ENCODE measurements around the gene ATOSB. TPM values are rescaled to one million over a fixed set of nuclear protein-coding genes. Genes with fewer than 3 reads are reported as not detected.

ATOSB gene
- total and polyA plus RNA-seq, 9 of the 15 experiments (the other 6 are each of a cell fraction or from before 2014, with no cell fraction given) = 0.45 to 8.0 (median 4.2) TPM

- peak; percentile 86 for TF ChIP-seq RFX1 (IDR thresholded peaks at IDR 0.05)
- TF ChIP-seq, protein P1, sequence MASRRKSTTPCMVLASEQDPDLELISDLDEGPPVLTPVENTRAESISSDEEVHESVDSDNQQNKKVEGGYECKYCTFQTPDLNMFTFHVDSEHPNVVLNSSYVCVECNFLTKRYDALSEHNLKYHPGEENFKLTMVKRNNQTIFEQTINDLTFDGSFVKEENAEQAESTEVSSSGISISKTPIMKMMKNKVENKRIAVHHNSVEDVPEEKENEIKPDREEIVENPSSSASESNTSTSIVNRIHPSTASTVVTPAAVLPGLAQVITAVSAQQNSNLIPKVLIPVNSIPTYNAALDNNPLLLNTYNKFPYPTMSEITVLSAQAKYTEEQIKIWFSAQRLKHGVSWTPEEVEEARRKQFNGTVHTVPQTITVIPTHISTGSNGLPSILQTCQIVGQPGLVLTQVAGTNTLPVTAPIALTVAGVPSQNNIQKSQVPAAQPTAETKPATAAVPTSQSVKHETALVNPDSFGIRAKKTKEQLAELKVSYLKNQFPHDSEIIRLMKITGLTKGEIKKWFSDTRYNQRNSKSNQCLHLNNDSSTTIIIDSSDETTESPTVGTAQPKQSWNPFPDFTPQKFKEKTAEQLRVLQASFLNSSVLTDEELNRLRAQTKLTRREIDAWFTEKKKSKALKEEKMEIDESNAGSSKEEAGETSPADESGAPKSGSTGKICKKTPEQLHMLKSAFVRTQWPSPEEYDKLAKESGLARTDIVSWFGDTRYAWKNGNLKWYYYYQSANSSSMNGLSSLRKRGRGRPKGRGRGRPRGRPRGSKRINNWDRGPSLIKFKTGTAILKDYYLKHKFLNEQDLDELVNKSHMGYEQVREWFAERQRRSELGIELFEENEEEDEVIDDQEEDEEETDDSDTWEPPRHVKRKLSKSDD (conservative IDR thresholded peaks at IDR 0.05; ENCODE audit: low read length) = no peak
- TF ChIP-seq ARID1B (IDR thresholded peaks at IDR 0.05) = no peak
- no peak for TF ChIP-seq ZNF232 (CRISPR knock-in tag; IDR thresholded peaks at IDR 0.05)
- TF ChIP-seq, protein P2, sequence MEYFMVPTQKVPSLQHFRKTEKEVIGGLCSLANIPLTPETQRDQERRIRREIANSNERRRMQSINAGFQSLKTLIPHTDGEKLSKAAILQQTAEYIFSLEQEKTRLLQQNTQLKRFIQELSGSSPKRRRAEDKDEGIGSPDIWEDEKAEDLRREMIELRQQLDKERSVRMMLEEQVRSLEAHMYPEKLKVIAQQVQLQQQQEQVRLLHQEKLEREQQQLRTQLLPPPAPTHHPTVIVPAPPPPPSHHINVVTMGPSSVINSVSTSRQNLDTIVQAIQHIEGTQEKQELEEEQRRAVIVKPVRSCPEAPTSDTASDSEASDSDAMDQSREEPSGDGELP (CRISPR knock-in tag; IDR thresholded peaks at IDR 0.05; ENCODE audit: borderline replicate concordance) = no peak
- no peak for TF ChIP-seq BRD9 (IDR thresholded peaks at IDR 0.05; ENCODE audit: low read depth, partially characterized antibody)
- TF ChIP-seq, protein P3, sequence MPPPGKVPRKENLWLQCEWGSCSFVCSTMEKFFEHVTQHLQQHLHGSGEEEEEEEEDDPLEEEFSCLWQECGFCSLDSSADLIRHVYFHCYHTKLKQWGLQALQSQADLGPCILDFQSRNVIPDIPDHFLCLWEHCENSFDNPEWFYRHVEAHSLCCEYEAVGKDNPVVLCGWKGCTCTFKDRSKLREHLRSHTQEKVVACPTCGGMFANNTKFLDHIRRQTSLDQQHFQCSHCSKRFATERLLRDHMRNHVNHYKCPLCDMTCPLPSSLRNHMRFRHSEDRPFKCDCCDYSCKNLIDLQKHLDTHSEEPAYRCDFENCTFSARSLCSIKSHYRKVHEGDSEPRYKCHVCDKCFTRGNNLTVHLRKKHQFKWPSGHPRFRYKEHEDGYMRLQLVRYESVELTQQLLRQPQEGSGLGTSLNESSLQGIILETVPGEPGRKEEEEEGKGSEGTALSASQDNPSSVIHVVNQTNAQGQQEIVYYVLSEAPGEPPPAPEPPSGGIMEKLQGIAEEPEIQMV (tag; conservative IDR thresholded peaks at IDR 0.05; ENCODE audit: low read depth) = no peak
- TF ChIP-seq PBX2 (CRISPR knock-in tag; IDR thresholded peaks at IDR 0.05; ENCODE audit: low read depth) = 0 out of 2 replicates have a peak, but pooled peaks have one; percentile 22
- TF ChIP-seq PBX2 (tag; conservative IDR thresholded peaks at IDR 0.05; ENCODE audit: low read depth) = peak; percentile 85
- peak; percentile 20 for TF ChIP-seq HNRNPLL (IDR thresholded peaks at IDR 0.05; ENCODE audit: low read depth, low read length, poor library complexity, severe bottlenecking)
- no peak for TF ChIP-seq DNMT1 (IDR thresholded peaks at IDR 0.05)
- no peak for TF ChIP-seq PHF20 (IDR thresholded peaks at IDR 0.05; ENCODE audit: partially characterized antibody)
- peak; percentile 80 for TF ChIP-seq POLR2AphosphoS5 (IDR thresholded peaks at IDR 0.05; ENCODE audit: control insufficient read depth, insufficient read depth, low read depth, low read length)
- TF ChIP-seq, protein P4, sequence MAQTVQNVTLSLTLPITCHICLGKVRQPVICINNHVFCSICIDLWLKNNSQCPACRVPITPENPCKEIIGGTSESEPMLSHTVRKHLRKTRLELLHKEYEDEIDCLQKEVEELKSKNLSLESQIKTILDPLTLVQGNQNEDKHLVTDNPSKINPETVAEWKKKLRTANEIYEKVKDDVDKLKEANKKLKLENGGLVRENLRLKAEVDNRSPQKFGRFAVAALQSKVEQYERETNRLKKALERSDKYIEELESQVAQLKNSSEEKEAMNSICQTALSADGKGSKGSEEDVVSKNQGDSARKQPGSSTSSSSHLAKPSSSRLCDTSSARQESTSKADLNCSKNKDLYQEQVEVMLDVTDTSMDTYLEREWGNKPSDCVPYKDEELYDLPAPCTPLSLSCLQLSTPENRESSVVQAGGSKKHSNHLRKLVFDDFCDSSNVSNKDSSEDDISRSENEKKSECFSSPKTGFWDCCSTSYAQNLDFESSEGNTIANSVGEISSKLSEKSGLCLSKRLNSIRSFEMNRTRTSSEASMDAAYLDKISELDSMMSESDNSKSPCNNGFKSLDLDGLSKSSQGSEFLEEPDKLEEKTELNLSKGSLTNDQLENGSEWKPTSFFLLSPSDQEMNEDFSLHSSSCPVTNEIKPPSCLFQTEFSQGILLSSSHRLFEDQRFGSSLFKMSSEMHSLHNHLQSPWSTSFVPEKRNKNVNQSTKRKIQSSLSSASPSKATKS (CRISPR knock-in tag; IDR thresholded peaks at IDR 0.05) = no peak
- TF ChIP-seq SRSF7 (optimal IDR thresholded peaks at IDR 0.05; ENCODE audit: low read depth, low read length) = no peak
- TF ChIP-seq PHF21A (IDR thresholded peaks at IDR 0.05; ENCODE audit: borderline replicate concordance, low read depth) = no peak
- no peak for TF ChIP-seq KAT2B (IDR thresholded peaks at IDR 0.05; ENCODE audit: low read depth, low read length)
These were observed 43.0 kb downstream of the ATOSB start, which contains the start of gene VCP (continued) for GRCh38 chr9:35072461-35073278.
